HepG2 (cell line): ENCODE measurements around the gene PRMT5. TPM values are rescaled to one million over a fixed set of nuclear protein-coding genes. Genes with fewer than 3 reads are reported as not detected.

Experiments used
- AGO1 ChIP-seq: fragments of 200-400 bp; formaldehyde crosslinking; IDR thresholded peaks from 2 replicates; pipeline ENCODE4 v1.6.1; 2017; ENCODE audit warnings: mild to moderate bottlenecking, low read depth, low read length, moderate library complexity; ENCODE audit not compliant: poor library complexity, severe bottlenecking
- AKAP8 ChIP-seq: sonication (generic); formaldehyde crosslinking; IDR thresholded peaks from 2 replicates; pipeline ENCODE4 v1.5.1; 2020; ENCODE audit warnings: mild to moderate bottlenecking, missing genetic modification reagents
- ARID2 ChIP-seq: sonication (generic); formaldehyde crosslinking; IDR thresholded peaks from 2 replicates; pipeline ENCODE4 v1.8.1; 2022; ENCODE audit warnings: mild to moderate bottlenecking, missing genetic modification reagents, borderline replicate concordance
- CEBPB ChIP-seq: IDR thresholded peaks from 2 replicates; pipeline ENCODE4 v1.6.1; 2011; ENCODE audit warnings: low read depth, low read length, improper control_type of control experiment, borderline replicate concordance
- HMGA1 ChIP-seq: sonication (generic); formaldehyde crosslinking; conservative IDR thresholded peaks from 2 replicates; pipeline ENCODE4 v1.4.0; 2020; ENCODE audit warnings: missing genetic modification reagents
- HOXA7 ChIP-seq: sonication (generic); formaldehyde crosslinking; IDR thresholded peaks from 2 replicates; pipeline ENCODE4 v1.8.1; 2022; ENCODE audit warnings: mild to moderate bottlenecking, missing genetic modification reagents, moderate library complexity
- KDM1A ChIP-seq: IDR thresholded peaks from 2 replicates; pipeline ENCODE4 v1.6.1; 2016; ENCODE audit warnings: missing compliant biosample characterization
- SKI ChIP-seq: fragments of 450-650 bp; IDR thresholded peaks from one replicate; pipeline ENCODE4 v1.6.1; 2018; ENCODE audit warnings: mild to moderate bottlenecking; ENCODE audit not compliant: partially characterized antibody
- SOX6 ChIP-seq, 2 experiments: fragments of 450-650 bp in 1 of 2; sonication (generic) in 1 of 2; formaldehyde crosslinking in 1 of 2; IDR thresholded peaks; 2 replicates each; pipeline versions ENCODE4 v1.4.0 to v1.6.1; 2017 to 2020; ENCODE audit warnings: antibody characterized with exemption in 1 of 2, mild to moderate bottlenecking in 1 of 2, missing genetic modification reagents in 1 of 2
- U2AF2 ChIP-seq: fragments of 200-400 bp; formaldehyde crosslinking; IDR thresholded peaks from 2 replicates; pipeline ENCODE4 v1.6.1; 2017; ENCODE audit warnings: low read depth, mild to moderate bottlenecking, low read length
- YEATS2 ChIP-seq: sonication (generic); formaldehyde crosslinking; IDR thresholded peaks from 2 replicates; pipeline ENCODE4 v1.4.0; 2020; ENCODE audit warnings: missing genetic modification reagents, borderline replicate concordance
- YY1 ChIP-seq: IDR thresholded peaks from 2 replicates; pipeline ENCODE4 v1.6.1; 2011; ENCODE audit warnings: low read length, low read depth, moderate library complexity, mild to moderate bottlenecking; ENCODE audit not compliant: insufficient read depth, insufficient replicate concordance
- ZNF644 ChIP-seq: IDR thresholded peaks from 2 replicates; pipeline ENCODE4 v1.6.1; 2016; ENCODE audit warnings: low read depth
- ZNF737 ChIP-seq: sonication (generic); formaldehyde crosslinking; IDR thresholded peaks from 2 replicates; pipeline ENCODE4 v1.5.0; 2020; ENCODE audit warnings: missing genetic modification reagents, mild to moderate bottlenecking, borderline replicate concordance
- polyA plus RNA-seq, 8 experiments: library from polyadenylated mRNA; depleted of rRNA in 3 of 8; stranded (reverse) in 7 of 8; unstranded in 1 of 8; fragments of >200 nt; fragmentation: Illumina TruSeq in 4 of 8; extraction: Trizol in 4 of 8; gene quantifications; 2 replicates each; pipeline versions ENCODE4 v1.2.1 to v1.2.3, GENCODE V29; 2011 to 2016; ENCODE audit warnings: low read depth in 4 of 8, missing spikeins in 1 of 8, mixed read lengths in 1 of 8; ENCODE audit not compliant: insufficient read depth in 1 of 8
- total RNA-seq, 5 experiments: library from RNA; depleted of rRNA; stranded (reverse); fragments of >200 nt; fragmentation: Illumina TruSeq; extraction: Trizol; gene quantifications; 2 replicates each; pipeline ENCODE4 v1.2.3, GENCODE V29; 2016; ENCODE audit warnings: low read depth in 1 of 5
- TF ChIP-seq, protein P1 (sequence below): sonication (generic); formaldehyde crosslinking; IDR thresholded peaks from 2 replicates; pipeline ENCODE4 v1.5.1; 2020; ENCODE audit warnings: missing genetic modification reagents, mild to moderate bottlenecking, borderline replicate concordance
- TF ChIP-seq, protein P2 (sequence below): sonication (generic); formaldehyde crosslinking; IDR thresholded peaks from 2 replicates; pipeline ENCODE4 v1.4.0; 2020; ENCODE audit warnings: missing genetic modification reagents
- TF ChIP-seq, protein P3 (sequence below): sonication (generic); formaldehyde crosslinking; IDR thresholded peaks from 2 replicates; pipeline ENCODE4 v1.8.0; 2022; ENCODE audit warnings: missing genetic modification reagents, mild to moderate bottlenecking, borderline replicate concordance
- TF ChIP-seq, protein P4 (sequence below): sonication (generic); formaldehyde crosslinking; IDR thresholded peaks from 2 replicates; pipeline ENCODE4 v1.5.1; 2020; ENCODE audit warnings: mild to moderate bottlenecking, missing genetic modification reagents, borderline replicate concordance

Gene PRMT5
- total and polyA plus RNA-seq, 2 of the 13 experiments (the other 11 are each of a cell fraction or from before 2014, with no cell fraction given) = 210 to 354 TPM

DNA sequence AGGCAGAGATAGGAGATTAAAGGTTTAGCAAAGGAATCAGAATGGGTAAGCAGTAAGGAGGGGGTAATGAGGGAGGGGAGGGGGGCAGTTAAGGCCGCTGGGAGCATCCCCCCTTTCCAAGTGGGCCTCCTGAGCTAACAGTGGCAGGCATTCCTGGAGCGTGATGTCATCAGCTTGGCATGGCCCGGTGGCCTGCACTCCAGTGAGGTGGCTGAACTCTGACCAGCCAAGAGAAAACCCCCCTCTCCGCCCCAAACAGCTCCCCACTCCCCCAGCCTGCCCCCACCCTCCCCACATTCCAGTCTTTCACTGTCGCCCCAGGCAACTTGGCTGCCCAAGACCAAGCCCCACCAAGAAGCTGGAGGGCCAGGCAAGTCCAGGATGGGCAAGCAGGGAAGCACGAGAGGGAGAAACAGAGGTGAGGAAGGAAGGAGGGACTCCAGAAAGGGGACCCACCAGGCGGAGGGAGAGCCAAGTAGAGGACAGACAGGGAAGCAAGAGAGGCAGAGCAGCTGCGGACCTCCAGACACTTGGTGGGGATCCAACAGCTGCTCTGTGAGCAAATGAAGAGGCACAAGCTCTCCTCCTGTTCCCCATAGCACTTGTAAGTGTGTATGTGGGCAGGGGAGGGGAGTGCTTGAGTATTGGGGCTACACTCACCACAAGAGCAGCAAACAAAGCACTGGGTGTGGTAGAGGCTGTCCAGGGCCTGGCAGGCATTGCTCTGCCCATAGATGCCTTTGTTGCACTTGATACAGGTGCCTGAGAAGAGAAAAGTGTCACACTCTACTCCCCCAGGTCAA, 48.7 kb upstream of the PRMT5 start (continued):
- TF ChIP-seq KDM1A (peak; percentile 87; the same call in 1 of the 2 replicates), HMGA1 (CRISPR knock-in tag) (no peak), HOXA7 (CRISPR knock-in tag) (no peak), SKI (peak; percentile 77), AKAP8 (CRISPR knock-in tag) (peak; percentile 83; the same call in 1 of the 2 replicates), U2AF2 (peak; percentile 79; the same call in 1 of the 2 replicates), AGO1 (no peak), YEATS2 (no peak; the same call in 1 of the 2 replicates), CEBPB (peak; percentile 50; the same call in 1 of the 2 replicates), ZNF737 (CRISPR knock-in tag) (no peak), SOX6 (IDR thresholded peaks at IDR 0.05) (no peak), SOX6 (CRISPR knock-in tag; IDR thresholded peaks at IDR 0.05) (no peak), YY1 (peak; percentile 77), ZNF644 (CRISPR knock-in tag) (peak; percentile 73), ARID2 (no peak)
- TF ChIP-seq, protein P1, sequence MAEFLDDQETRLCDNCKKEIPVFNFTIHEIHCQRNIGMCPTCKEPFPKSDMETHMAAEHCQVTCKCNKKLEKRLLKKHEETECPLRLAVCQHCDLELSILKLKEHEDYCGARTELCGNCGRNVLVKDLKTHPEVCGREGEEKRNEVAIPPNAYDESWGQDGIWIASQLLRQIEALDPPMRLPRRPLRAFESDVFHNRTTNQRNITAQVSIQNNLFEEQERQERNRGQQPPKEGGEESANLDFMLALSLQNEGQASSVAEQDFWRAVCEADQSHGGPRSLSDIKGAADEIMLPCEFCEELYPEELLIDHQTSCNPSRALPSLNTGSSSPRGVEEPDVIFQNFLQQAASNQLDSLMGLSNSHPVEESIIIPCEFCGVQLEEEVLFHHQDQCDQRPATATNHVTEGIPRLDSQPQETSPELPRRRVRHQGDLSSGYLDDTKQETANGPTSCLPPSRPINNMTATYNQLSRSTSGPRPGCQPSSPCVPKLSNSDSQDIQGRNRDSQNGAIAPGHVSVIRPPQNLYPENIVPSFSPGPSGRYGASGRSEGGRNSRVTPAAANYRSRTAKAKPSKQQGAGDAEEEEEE (CRISPR knock-in tag) = peak; percentile 18; the same call in 1 of the 2 replicates
- TF ChIP-seq, protein P2, sequence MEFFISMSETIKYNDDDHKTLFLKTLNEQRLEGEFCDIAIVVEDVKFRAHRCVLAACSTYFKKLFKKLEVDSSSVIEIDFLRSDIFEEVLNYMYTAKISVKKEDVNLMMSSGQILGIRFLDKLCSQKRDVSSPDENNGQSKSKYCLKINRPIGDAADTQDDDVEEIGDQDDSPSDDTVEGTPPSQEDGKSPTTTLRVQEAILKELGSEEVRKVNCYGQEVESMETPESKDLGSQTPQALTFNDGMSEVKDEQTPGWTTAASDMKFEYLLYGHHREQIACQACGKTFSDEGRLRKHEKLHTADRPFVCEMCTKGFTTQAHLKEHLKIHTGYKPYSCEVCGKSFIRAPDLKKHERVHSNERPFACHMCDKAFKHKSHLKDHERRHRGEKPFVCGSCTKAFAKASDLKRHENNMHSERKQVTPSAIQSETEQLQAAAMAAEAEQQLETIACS = no peak
- TF ChIP-seq, protein P3, sequence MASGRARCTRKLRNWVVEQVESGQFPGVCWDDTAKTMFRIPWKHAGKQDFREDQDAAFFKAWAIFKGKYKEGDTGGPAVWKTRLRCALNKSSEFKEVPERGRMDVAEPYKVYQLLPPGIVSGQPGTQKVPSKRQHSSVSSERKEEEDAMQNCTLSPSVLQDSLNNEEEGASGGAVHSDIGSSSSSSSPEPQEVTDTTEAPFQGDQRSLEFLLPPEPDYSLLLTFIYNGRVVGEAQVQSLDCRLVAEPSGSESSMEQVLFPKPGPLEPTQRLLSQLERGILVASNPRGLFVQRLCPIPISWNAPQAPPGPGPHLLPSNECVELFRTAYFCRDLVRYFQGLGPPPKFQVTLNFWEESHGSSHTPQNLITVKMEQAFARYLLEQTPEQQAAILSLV (CRISPR knock-in tag) = peak; percentile 73
- TF ChIP-seq, protein P4, sequence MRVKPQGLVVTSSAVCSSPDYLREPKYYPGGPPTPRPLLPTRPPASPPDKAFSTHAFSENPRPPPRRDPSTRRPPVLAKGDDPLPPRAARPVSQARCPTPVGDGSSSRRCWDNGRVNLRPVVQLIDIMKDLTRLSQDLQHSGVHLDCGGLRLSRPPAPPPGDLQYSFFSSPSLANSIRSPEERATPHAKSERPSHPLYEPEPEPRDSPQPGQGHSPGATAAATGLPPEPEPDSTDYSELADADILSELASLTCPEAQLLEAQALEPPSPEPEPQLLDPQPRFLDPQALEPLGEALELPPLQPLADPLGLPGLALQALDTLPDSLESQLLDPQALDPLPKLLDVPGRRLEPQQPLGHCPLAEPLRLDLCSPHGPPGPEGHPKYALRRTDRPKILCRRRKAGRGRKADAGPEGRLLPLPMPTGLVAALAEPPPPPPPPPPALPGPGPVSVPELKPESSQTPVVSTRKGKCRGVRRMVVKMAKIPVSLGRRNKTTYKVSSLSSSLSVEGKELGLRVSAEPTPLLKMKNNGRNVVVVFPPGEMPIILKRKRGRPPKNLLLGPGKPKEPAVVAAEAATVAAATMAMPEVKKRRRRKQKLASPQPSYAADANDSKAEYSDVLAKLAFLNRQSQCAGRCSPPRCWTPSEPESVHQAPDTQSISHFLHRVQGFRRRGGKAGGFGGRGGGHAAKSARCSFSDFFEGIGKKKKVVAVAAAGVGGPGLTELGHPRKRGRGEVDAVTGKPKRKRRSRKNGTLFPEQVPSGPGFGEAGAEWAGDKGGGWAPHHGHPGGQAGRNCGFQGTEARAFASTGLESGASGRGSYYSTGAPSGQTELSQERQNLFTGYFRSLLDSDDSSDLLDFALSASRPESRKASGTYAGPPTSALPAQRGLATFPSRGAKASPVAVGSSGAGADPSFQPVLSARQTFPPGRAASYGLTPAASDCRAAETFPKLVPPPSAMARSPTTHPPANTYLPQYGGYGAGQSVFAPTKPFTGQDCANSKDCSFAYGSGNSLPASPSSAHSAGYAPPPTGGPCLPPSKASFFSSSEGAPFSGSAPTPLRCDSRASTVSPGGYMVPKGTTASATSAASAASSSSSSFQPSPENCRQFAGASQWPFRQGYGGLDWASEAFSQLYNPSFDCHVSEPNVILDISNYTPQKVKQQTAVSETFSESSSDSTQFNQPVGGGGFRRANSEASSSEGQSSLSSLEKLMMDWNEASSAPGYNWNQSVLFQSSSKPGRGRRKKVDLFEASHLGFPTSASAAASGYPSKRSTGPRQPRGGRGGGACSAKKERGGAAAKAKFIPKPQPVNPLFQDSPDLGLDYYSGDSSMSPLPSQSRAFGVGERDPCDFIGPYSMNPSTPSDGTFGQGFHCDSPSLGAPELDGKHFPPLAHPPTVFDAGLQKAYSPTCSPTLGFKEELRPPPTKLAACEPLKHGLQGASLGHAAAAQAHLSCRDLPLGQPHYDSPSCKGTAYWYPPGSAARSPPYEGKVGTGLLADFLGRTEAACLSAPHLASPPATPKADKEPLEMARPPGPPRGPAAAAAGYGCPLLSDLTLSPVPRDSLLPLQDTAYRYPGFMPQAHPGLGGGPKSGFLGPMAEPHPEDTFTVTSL (CRISPR knock-in tag) = no peak
